ENCODE data around the gene CDKAL1. TPM values are rescaled to one million over a fixed set of nuclear protein-coding genes. Genes with fewer than 3 reads are reported as not detected.

CDKAL1 gene
- total RNA-seq, 1 experiment from 2014 or later: 20.6 TPM

GRCh38 chr6:20741490-20741889, 207.2 kb downstream of the CDKAL1 start (continued):
- no peak for TF ChIP-seq FOXP1 (CRISPR knock-in tag; IDR thresholded peaks at IDR 0.05; ENCODE audit: borderline replicate concordance)
- TF ChIP-seq, protein P1, sequence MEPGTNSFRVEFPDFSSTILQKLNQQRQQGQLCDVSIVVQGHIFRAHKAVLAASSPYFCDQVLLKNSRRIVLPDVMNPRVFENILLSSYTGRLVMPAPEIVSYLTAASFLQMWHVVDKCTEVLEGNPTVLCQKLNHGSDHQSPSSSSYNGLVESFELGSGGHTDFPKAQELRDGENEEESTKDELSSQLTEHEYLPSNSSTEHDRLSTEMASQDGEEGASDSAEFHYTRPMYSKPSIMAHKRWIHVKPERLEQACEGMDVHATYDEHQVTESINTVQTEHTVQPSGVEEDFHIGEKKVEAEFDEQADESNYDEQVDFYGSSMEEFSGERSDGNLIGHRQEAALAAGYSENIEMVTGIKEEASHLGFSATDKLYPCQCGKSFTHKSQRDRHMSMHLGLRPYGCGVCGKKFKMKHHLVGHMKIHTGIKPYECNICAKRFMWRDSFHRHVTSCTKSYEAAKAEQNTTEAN (CRISPR knock-in tag; IDR thresholded peaks at IDR 0.05): no peak
- no peak for TF ChIP-seq MXD4 (CRISPR knock-in tag; IDR thresholded peaks at IDR 0.05; ENCODE audit: borderline replicate concordance)
- no peak for TF ChIP-seq ZNF317 (CRISPR knock-in tag; IDR thresholded peaks at IDR 0.05; ENCODE audit: borderline replicate concordance, low read depth)
- no peak for TF ChIP-seq TCF7 (CRISPR knock-in tag; IDR thresholded peaks at IDR 0.05; ENCODE audit: low read depth)
- TF ChIP-seq ATF3 (CRISPR knock-in tag; conservative IDR thresholded peaks at IDR 0.05): no peak
- TF ChIP-seq NR2C2 (CRISPR knock-in tag; IDR thresholded peaks at IDR 0.05): no peak
- TF ChIP-seq MAX (CRISPR knock-in tag; IDR thresholded peaks at IDR 0.05): no peak

DNA sequence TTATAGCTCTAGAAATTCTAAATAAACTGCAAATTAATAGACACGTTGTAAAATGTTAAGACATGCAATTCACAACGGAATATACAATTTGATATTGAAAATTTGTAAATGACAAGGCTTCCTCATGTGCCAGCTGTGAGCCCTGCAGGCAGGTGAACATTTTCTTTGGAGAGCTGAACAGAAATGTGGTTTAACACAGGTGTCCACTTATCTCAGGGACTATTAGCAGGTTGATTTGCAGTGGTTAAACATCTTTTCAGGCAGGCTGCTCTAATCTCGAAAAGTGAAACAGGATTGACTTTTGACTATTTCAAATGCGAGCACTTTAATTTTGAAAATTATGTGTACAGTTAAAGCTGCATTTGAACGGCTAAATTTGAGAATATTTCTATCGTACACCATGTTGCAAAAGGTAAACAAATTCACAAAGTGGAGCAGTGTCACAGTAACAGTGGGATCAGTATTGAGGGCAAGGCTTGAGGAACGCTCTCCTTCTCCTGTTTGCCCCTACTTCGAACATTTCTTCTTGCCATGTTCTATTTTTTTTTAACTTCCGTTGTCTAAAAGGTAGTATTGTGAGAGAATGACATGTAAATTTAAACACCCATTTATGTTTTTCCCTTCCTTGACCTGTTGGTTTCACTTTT, 210.8 kb downstream of the CDKAL1 start:
- Mint-ChIP-seq H3K27ac (no peak overlapping the region), H3K36me3 (peaks cover 9% of the 10 kb centered on the region), H3K4me3 (no peak overlapping the region), H3K4me1 (no peaks in the 10 kb centered on the region), H3K27me3 (ENCODE audit: low read depth) (no peaks in the 10 kb centered on the region), H3K9me3 (peaks cover 10% of the 10 kb centered on the region)
- ATAC-seq (no peak), DNase-seq (ENCODE audit: low spot score) (no peak)
- POLR2A ChIA-PET: no interaction called here
- CTCF ChIA-PET: interaction anchor here (1.1 kb wide), 1 partner anchor 194 kb away, joined by 3 read pairs; no protein-coding TSS in a partner anchor
- TF ChIP-seq MLX (CRISPR knock-in tag; IDR thresholded peaks at IDR 0.05) (no peak), ZNF512 (CRISPR knock-in tag; IDR thresholded peaks at IDR 0.05; ENCODE audit: borderline replicate concordance) (no peak), ZBTB21 (CRISPR knock-in tag; IDR thresholded peaks at IDR 0.05; ENCODE audit: borderline replicate concordance) (no peak), NR1H2 (CRISPR knock-in tag; IDR thresholded peaks at IDR 0.05) (no peak), SMAD3 (CRISPR knock-in tag; IDR thresholded peaks at IDR 0.05; ENCODE audit: borderline replicate concordance) (no peak), CREB1 (CRISPR knock-in tag; IDR thresholded peaks at IDR 0.05) (no peak), E2F5 (CRISPR knock-in tag; IDR thresholded peaks at IDR 0.05) (no peak)
- TF ChIP-seq, protein P2, sequence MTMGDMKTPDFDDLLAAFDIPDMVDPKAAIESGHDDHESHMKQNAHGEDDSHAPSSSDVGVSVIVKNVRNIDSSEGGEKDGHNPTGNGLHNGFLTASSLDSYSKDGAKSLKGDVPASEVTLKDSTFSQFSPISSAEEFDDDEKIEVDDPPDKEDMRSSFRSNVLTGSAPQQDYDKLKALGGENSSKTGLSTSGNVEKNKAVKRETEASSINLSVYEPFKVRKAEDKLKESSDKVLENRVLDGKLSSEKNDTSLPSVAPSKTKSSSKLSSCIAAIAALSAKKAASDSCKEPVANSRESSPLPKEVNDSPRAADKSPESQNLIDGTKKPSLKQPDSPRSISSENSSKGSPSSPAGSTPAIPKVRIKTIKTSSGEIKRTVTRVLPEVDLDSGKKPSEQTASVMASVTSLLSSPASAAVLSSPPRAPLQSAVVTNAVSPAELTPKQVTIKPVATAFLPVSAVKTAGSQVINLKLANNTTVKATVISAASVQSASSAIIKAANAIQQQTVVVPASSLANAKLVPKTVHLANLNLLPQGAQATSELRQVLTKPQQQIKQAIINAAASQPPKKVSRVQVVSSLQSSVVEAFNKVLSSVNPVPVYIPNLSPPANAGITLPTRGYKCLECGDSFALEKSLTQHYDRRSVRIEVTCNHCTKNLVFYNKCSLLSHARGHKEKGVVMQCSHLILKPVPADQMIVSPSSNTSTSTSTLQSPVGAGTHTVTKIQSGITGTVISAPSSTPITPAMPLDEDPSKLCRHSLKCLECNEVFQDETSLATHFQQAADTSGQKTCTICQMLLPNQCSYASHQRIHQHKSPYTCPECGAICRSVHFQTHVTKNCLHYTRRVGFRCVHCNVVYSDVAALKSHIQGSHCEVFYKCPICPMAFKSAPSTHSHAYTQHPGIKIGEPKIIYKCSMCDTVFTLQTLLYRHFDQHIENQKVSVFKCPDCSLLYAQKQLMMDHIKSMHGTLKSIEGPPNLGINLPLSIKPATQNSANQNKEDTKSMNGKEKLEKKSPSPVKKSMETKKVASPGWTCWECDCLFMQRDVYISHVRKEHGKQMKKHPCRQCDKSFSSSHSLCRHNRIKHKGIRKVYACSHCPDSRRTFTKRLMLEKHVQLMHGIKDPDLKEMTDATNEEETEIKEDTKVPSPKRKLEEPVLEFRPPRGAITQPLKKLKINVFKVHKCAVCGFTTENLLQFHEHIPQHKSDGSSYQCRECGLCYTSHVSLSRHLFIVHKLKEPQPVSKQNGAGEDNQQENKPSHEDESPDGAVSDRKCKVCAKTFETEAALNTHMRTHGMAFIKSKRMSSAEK (CRISPR knock-in tag; IDR thresholded peaks at IDR 0.05; ENCODE audit: borderline replicate concordance): no peak
- TF ChIP-seq, protein P3, sequence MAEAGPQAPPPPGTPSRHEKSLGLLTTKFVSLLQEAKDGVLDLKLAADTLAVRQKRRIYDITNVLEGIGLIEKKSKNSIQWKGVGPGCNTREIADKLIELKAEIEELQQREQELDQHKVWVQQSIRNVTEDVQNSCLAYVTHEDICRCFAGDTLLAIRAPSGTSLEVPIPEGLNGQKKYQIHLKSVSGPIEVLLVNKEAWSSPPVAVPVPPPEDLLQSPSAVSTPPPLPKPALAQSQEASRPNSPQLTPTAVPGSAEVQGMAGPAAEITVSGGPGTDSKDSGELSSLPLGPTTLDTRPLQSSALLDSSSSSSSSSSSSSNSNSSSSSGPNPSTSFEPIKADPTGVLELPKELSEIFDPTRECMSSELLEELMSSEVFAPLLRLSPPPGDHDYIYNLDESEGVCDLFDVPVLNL (CRISPR knock-in tag; IDR thresholded peaks at IDR 0.05; ENCODE audit: borderline replicate concordance, low read depth): no peak
- TF ChIP-seq, protein P4, sequence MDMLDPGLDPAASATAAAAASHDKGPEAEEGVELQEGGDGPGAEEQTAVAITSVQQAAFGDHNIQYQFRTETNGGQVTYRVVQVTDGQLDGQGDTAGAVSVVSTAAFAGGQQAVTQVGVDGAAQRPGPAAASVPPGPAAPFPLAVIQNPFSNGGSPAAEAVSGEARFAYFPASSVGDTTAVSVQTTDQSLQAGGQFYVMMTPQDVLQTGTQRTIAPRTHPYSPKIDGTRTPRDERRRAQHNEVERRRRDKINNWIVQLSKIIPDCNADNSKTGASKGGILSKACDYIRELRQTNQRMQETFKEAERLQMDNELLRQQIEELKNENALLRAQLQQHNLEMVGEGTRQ (CRISPR knock-in tag; IDR thresholded peaks at IDR 0.05): no peak
